ENCODE data around the gene SH3BP4. TPM values are rescaled to one million over a fixed set of nuclear protein-coding genes. Genes with fewer than 3 reads are reported as not detected.

Gene SH3BP4
- total RNA-seq, 1 donor from 2014 or later, result 45.7 TPM

DNA sequence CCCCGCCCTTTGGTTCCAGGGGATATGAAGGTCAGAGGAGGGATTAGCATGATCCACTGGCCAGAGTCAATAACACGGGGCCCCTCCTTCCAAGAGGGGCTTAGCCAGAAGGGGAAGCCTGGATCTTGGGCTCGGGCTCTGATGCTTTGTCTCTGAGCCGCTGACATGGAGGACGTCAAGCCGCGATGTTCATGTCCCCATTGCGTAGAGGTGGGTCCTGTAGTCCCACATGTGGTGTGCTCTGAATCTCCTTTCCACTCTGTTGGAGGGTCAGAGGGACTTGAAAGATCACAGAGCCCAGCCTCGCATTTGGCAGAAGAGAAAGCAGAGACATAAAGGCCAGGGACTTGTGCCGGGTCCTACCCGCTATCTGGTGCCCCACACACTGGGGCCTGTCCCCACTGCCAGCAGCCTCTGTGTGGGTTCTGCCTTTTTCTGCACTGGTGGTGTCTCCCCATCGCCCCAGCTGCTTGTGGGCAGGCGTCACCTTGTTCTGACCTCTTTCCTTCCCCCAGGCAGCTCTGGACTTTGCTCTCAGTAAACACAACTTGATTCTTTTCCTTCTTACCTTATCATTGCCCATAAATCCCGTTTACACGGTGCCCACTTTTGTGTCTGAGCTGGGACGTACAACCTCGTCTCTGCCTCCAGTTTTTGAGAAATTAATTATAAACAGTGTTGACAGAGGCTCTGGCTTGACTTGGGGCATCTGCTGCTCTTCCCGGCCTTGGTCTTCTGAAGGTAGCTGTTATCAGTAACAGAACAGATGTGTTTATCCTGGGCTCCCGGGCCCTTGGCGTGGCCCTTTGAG is 48.8 kb downstream of the SH3BP4 start:
- DNase-seq (ENCODE audit: low spot score, unreplicated experiment), result no peak
- peaks cover 16% of the 10 kb centered on the region for H3K36me3 Mint-ChIP-seq (ENCODE audit: insufficient read depth)
- H3K9me3 Mint-ChIP-seq (ENCODE audit: low read depth), result no peaks in the 10 kb centered on the region
- peak overlapping the region; percentile 17 for H3K4me3 Mint-ChIP-seq (ENCODE audit: low read depth)
- peak overlapping the region; percentile 92 for H3K27ac Mint-ChIP-seq
- TF ChIP-seq, protein P1, sequence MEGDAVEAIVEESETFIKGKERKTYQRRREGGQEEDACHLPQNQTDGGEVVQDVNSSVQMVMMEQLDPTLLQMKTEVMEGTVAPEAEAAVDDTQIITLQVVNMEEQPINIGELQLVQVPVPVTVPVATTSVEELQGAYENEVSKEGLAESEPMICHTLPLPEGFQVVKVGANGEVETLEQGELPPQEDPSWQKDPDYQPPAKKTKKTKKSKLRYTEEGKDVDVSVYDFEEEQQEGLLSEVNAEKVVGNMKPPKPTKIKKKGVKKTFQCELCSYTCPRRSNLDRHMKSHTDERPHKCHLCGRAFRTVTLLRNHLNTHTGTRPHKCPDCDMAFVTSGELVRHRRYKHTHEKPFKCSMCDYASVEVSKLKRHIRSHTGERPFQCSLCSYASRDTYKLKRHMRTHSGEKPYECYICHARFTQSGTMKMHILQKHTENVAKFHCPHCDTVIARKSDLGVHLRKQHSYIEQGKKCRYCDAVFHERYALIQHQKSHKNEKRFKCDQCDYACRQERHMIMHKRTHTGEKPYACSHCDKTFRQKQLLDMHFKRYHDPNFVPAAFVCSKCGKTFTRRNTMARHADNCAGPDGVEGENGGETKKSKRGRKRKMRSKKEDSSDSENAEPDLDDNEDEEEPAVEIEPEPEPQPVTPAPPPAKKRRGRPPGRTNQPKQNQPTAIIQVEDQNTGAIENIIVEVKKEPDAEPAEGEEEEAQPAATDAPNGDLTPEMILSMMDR (IDR thresholded peaks at IDR 0.05; ENCODE audit: unreplicated experiment), result no peak
- no peaks in the 10 kb centered on the region for H3K27me3 Mint-ChIP-seq
- H3K4me1 Mint-ChIP-seq (ENCODE audit: low read depth), result peaks cover 77% of the 10 kb centered on the region

DNA sequence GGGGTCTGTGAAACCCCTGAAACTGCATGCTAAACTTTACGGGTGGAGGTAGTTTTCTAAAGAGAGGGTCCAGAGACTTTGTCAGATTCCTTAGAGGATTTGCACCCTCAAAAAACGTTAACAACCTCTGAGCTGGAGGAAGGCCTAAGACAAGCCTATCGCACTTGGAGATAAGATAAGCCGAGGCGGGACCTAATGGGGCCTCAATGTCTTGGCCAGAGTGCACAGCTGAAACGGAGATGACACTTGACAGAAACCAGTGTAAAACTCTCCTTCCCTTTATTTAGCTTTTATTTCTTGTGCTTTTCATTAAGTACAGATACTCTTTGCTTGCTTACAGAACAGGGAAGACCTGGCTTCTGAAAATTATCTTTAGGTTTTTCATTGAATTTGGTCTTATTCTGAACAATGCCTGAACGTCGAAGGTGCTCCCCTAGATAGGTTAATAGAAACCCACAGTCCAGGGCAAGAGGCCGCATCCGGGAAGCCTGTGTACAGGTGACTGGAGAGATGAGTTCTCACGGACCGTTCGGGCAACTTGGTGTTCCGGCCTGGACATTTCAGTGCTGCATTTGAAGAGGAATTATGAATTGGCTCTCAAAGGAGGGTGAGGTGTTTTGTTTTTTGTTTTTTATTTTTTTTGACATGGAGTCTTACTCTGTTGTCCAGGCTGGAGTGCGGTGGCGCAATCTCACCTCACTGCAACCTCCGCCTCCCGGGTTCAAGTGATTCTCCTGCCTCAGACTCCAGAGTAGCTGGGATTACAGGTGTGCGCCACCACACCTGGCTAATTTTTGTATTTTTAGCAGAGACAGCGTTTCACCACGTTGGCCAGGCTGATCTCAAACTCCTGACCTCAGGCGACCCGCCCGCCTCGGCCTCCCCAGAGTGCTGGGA is 49.7 kb downstream of the SH3BP4 start:
- peaks cover 77% of the 10 kb centered on the region for H3K4me1 Mint-ChIP-seq (ENCODE audit: low read depth)
- H3K27ac Mint-ChIP-seq, result peak overlapping the region; percentile 92
- no peaks in the 10 kb centered on the region for H3K27me3 Mint-ChIP-seq
- H3K9me3 Mint-ChIP-seq (ENCODE audit: low read depth), result no peaks in the 10 kb centered on the region
- TF ChIP-seq, protein P1 (IDR thresholded peaks at IDR 0.05; ENCODE audit: unreplicated experiment), result no peak
- H3K4me3 Mint-ChIP-seq (ENCODE audit: low read depth), result peak overlapping the region; percentile 31
- peaks cover 12% of the 10 kb centered on the region for H3K36me3 Mint-ChIP-seq (ENCODE audit: insufficient read depth)
- DNase-seq (ENCODE audit: low spot score, unreplicated experiment), result no peak

DNA sequence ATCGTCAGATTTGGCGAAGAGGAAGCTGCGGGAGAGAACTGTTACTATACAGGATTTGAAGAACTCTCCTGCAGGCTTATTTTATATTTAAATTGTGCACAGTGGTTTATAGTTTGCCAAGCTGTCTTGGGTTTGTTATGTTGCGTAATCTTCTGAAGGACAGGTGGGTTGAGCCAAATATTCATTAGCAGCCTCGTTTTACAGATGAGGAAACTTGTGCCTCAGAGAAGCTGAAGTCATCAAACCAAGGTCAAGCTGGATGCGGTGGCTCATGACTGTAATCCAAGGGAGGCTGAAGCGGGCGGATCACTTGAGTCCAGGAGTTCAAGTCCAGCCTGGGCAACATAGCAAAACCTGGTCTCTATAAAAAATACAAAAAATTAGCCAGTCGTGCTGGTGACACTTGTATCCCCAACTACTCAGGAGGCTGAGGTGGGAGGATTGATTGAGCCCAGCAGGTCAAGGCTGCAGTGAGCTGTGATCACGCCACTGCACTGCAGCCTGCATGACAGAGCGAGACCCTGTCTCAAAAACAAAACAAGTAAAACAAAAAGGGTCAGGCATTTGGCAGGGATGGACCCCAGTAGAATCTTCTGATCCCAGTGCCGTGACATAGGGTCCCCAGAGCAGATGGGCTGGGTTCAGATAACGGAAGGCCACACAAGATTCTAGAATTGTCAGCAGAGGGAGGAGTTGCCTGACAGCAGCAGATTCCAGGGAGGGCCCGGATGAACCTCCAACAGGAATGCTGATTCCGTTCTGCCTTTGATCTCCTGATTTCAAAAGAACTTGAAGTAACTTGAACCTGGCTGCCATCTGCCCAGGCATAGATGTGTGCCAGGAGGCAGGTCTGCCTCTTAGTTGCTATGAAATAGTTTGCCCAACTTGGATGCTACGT is 50.6 kb downstream of the SH3BP4 start:
- DNase-seq (ENCODE audit: low spot score, unreplicated experiment), result no peak
- Mint-ChIP-seq H3K4me1 (ENCODE audit: low read depth) (peaks cover 82% of the 10 kb centered on the region), H3K4me3 (ENCODE audit: low read depth) (no peak overlapping the region), H3K27ac (peak overlapping the region; percentile 92), H3K27me3 (no peaks in the 10 kb centered on the region), H3K36me3 (ENCODE audit: insufficient read depth) (peaks cover 12% of the 10 kb centered on the region), H3K9me3 (ENCODE audit: low read depth) (no peaks in the 10 kb centered on the region)
- TF ChIP-seq, protein P1 (IDR thresholded peaks at IDR 0.05; ENCODE audit: unreplicated experiment), result no peak

DNA sequence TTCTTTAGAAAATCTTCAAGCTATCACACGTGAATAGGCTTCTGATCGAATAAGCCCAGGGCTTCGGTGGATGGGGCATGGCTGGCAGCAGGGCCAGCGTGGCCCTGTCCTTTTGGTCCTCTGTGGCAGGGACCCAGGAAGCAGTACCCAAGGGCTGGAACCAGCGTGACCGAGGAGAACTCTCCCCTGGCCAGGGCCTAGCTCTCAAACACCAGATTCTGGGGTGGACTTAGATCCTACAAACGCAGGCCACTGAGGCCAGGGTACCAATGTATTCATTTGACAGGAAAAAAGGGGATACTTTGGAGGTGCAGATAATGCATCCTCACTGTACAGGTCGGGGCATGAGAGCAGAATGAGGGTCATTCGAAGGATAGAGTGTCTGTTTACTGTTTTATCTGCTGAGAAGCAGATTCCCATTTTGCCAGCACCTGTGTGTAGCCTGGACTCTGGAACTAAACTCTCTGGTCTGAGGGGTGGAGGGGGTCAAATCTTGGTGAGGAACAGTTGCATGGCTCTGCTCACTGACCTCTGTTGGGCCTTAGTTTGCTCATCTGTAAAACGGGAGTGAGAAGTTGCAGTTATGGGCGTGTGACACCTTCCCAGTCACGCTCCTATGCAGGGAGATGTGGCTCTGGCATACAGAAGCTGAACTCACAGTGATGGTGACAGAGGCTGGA is 51.4 kb downstream of the SH3BP4 start:
- Mint-ChIP-seq H3K4me1 (ENCODE audit: low read depth) (peaks cover 85% of the 10 kb centered on the region), H3K36me3 (ENCODE audit: insufficient read depth) (peaks cover 13% of the 10 kb centered on the region)

More for the DNA sequence above, 51.4 kb downstream of the SH3BP4 start:
- Mint-ChIP-seq H3K9me3 (ENCODE audit: low read depth) (no peaks in the 10 kb centered on the region), H3K27me3 (no peaks in the 10 kb centered on the region), H3K4me3 (ENCODE audit: low read depth) (no peak overlapping the region), H3K27ac (peak overlapping the region; percentile 80)
- no peak for DNase-seq (ENCODE audit: low spot score, unreplicated experiment)
- TF ChIP-seq, protein P1 (IDR thresholded peaks at IDR 0.05; ENCODE audit: unreplicated experiment), result no peak

Data from progenitor cell of endocrine pancreas (in vitro differentiated cells).